ENCODE measurements around the gene TSPAN18. TPM values are rescaled to one million over a fixed set of nuclear protein-coding genes. Genes with fewer than 3 reads are reported as not detected.

TSPAN18 gene
- total RNA-seq, 1 donor from 2014 or later, result 38.4 TPM

GRCh38 chr11:44771252-44771734 lies 44.5 kb downstream of the TSPAN18 start:
- no peak for DNase-seq
- TF ChIP-seq CTCF (IDR thresholded peaks at IDR 0.05), result no peak
- Histone ChIP-seq H3K27ac (no peak overlapping the region), H3K4me1 (peaks cover 24% of the 10 kb centered on the region), H3K9me3 (no peaks in the 10 kb centered on the region), H3K27me3 (ENCODE audit: low read depth) (no peaks in the 10 kb centered on the region), H3K36me3 (no peaks in the 10 kb centered on the region), H3K4me3 (no peak overlapping the region)
- ATAC-seq, result no peak
- intact Hi-C loops (cut with DNase I), result no loop called here

GRCh38 chr11:44771841-44772240 lies 45.1 kb downstream of the TSPAN18 start:
- Histone ChIP-seq H3K27ac (no peak overlapping the region), H3K4me1 (peaks cover 18% of the 10 kb centered on the region), H3K27me3 (ENCODE audit: low read depth) (no peaks in the 10 kb centered on the region), H3K4me3 (no peak overlapping the region), H3K36me3 (no peaks in the 10 kb centered on the region), H3K9me3 (no peaks in the 10 kb centered on the region)
- DNase-seq (no peak), ATAC-seq (no peak)
- intact Hi-C loops (cut with DNase I), result no loop called here
- no peak for TF ChIP-seq CTCF (IDR thresholded peaks at IDR 0.05)

- Histone ChIP-seq H3K27me3 (ENCODE audit: low read depth) (no peaks in the 10 kb centered on the region), H3K4me1 (peaks cover 13% of the 10 kb centered on the region), H3K4me3 (no peak overlapping the region), H3K27ac (peak overlapping the region; percentile 46), H3K9me3 (no peaks in the 10 kb centered on the region), H3K36me3 (no peaks in the 10 kb centered on the region)
- intact Hi-C loops (cut with DNase I), result no loop called here
- no peak for ATAC-seq
- no peak for DNase-seq
- no peak for TF ChIP-seq CTCF (IDR thresholded peaks at IDR 0.05)
Observed at GRCh38 chr11:44773351-44773965, 46.7 kb downstream of the TSPAN18 start.

- DNase-seq (no peak), ATAC-seq (peak; percentile 32 to 41)
- no peaks in the 10 kb centered on the region for H3K27me3 ChIP-seq (ENCODE audit: low read depth)
- no peaks in the 10 kb centered on the region for H3K36me3 ChIP-seq
- intact Hi-C loops (cut with DNase I), result no loop called here
- peak overlapping the region; percentile 46 for H3K27ac ChIP-seq
- H3K9me3 ChIP-seq, result no peaks in the 10 kb centered on the region
- peaks cover 13% of the 10 kb centered on the region for H3K4me1 ChIP-seq
- H3K4me3 ChIP-seq, result no peak overlapping the region
- no peak for TF ChIP-seq CTCF (IDR thresholded peaks at IDR 0.05)
Observed at GRCh38 chr11:44774108-44774507, 47.3 kb downstream of the TSPAN18 start.

- Histone ChIP-seq H3K9me3 (no peaks in the 10 kb centered on the region), H3K4me1 (peaks cover 13% of the 10 kb centered on the region), H3K4me3 (no peak overlapping the region), H3K27me3 (ENCODE audit: low read depth) (no peaks in the 10 kb centered on the region), H3K36me3 (no peaks in the 10 kb centered on the region), H3K27ac (no peak overlapping the region)
- no peak for ATAC-seq
- no peak for DNase-seq
- intact Hi-C loops (cut with DNase I), result no loop called here
- TF ChIP-seq CTCF (IDR thresholded peaks at IDR 0.05), result no peak
Observed at GRCh38 chr11:44774731-44775130, 48.0 kb downstream of the TSPAN18 start.

Data from lower lobe of right lung (tissue), 2 donors.